T47D (cell line): ENCODE measurements around the gene NBAS.
A peak's percentile ranks its signal among the peaks of the same experiment; 100 is the strongest.

Experiments used
- DNase-seq, 2 experiments: peaks; one replicate each; pipeline versions ENCODE4 v3.0.0 to v3.0.0-alpha.2; 2011 to 2012; ENCODE audit warnings: low read depth in 1 of 2, low spot score in 1 of 2
- JUND ChIP-seq: IDR thresholded peaks from 2 replicates; pipeline ENCODE4 v1.6.1; 2012; ENCODE audit warnings: low read depth
- in situ Hi-C: cut with HindIII; loops from 2 replicates; pipeline ENCODE4 v1.10.0; 2016; ENCODE audit warnings: low sequenced_read_pairs, low pct_unique_long_range_greater_than_20kb

NBAS gene

GRCh38 chr2:15561574-15562344, 625 bp upstream of the NBAS start:
- in situ Hi-C loops: no loop called here
- peak in 1 of 2 experiments; percentile 22 for DNase-seq
- no peak for TF ChIP-seq JUND

GRCh38 chr2:15560140-15560987, 770 bp downstream of the NBAS start:
- TF ChIP-seq JUND: no peak
- in situ Hi-C loops: no loop called here
- peak in 1 of 2 experiments; percentile 13 for DNase-seq

GRCh38 chr2:15559379-15560139, 1.6 kb downstream of the NBAS start:
- in situ Hi-C loops: no loop called here
- no peak for TF ChIP-seq JUND
- DNase-seq: no peak

- in situ Hi-C loops: no loop called here
- DNase-seq: no peak
- TF ChIP-seq JUND: no peak
Observed at GRCh38 chr2:15557887-15558311, 3.2 kb downstream of the NBAS start.

GRCh38 chr2:15556311-15556930, 4.7 kb downstream of the NBAS start:
- no peak for DNase-seq
- TF ChIP-seq JUND: no peak
- in situ Hi-C loops: no loop called here

GRCh38 chr2:15555760-15556193, 5.4 kb downstream of the NBAS start:
- DNase-seq: no peak
- in situ Hi-C loops: no loop called here
- no peak for TF ChIP-seq JUND

GRCh38 chr2:15554525-15555218, 6.5 kb downstream of the NBAS start:
- in situ Hi-C loops: no loop called here
- no peak for TF ChIP-seq JUND
- no peak for DNase-seq

- no peak for TF ChIP-seq JUND
- no peak for DNase-seq
- in situ Hi-C loops: no loop called here
Observed at GRCh38 chr2:15553951-15554350, 7.2 kb downstream of the NBAS start.

- no peak for TF ChIP-seq JUND
- no peak for DNase-seq
- in situ Hi-C loops: no loop called here
Observed at GRCh38 chr2:15553519-15553918, 7.6 kb downstream of the NBAS start.

- in situ Hi-C loops: no loop called here
- DNase-seq: no peak
- no peak for TF ChIP-seq JUND
Observed at GRCh38 chr2:15548974-15549373, 12.2 kb downstream of the NBAS start.

- in situ Hi-C loops: no loop called here
- TF ChIP-seq JUND: no peak
- no peak for DNase-seq
Observed at GRCh38 chr2:15547115-15547876, 13.8 kb downstream of the NBAS start.
